D341Med (cell line): ENCODE results near the gene ITSN2.
"Not testable (repeated sequence)": the region's sequence is repeated elsewhere in the genome, so short reads cannot be mapped to it uniquely, and the experiment has no call there.

Experiments used
- DNase-seq: peaks from one replicate; pipeline ENCODE4 v3.0.0; 2012; ENCODE audit warnings: low spot score

Gene ITSN2

GRCh38 chr2:24211408-24211807 lies 148.9 kb downstream of the ITSN2 start:
- no peak for DNase-seq

- no peak for DNase-seq
Observed at GRCh38 chr2:24210723-24211122, 149.6 kb downstream of the ITSN2 start.

GRCh38 chr2:24210106-24210455 lies 150.3 kb downstream of the ITSN2 start:
- DNase-seq, result no peak

GRCh38 chr2:24209389-24210105 lies 150.8 kb downstream of the ITSN2 start:
- no peak for DNase-seq

- DNase-seq, result no peak
Observed at GRCh38 chr2:24208490-24208889, 151.8 kb downstream of the ITSN2 start.

GRCh38 chr2:24207359-24207758 lies 153.0 kb downstream of the ITSN2 start:
- no peak for DNase-seq

- DNase-seq, result no peak
Observed at GRCh38 chr2:24206714-24207113, 153.6 kb downstream of the ITSN2 start.

- peak; percentile 14 for DNase-seq
Observed at GRCh38 chr2:24206242-24206641, 154.1 kb downstream of the ITSN2 start.

- peak; percentile 8 for DNase-seq
Observed at GRCh38 chr2:24205131-24205530, 155.2 kb downstream of the ITSN2 start.

GRCh38 chr2:24204505-24204904 lies 155.8 kb downstream of the ITSN2 start:
- DNase-seq, result no peak

GRCh38 chr2:24203787-24204150 lies 156.6 kb downstream of the ITSN2 start:
- DNase-seq, result no peak

GRCh38 chr2:24203029-24203786 lies 157.1 kb downstream of the ITSN2 start:
- no peak for DNase-seq

- no peak for DNase-seq
Observed at GRCh38 chr2:24200799-24201198, 159.5 kb downstream of the ITSN2 start.

GRCh38 chr2:24199968-24200590 lies 160.3 kb downstream of the ITSN2 start:
- DNase-seq, result no peak

- not testable (repeated sequence) for DNase-seq
Observed at GRCh38 chr2:24197213-24197612, 163.1 kb downstream of the ITSN2 start.

GRCh38 chr2:24191848-24192247 lies 168.5 kb downstream of the ITSN2 start:
- no peak for DNase-seq

GRCh38 chr2:24191156-24191555 lies 169.2 kb downstream of the ITSN2 start:
- DNase-seq, result no peak

GRCh38 chr2:24190503-24190902 lies 169.8 kb downstream of the ITSN2 start:
- DNase-seq, result no peak

GRCh38 chr2:24189551-24189950 lies 170.8 kb downstream of the ITSN2 start:
- no peak for DNase-seq

GRCh38 chr2:24183366-24184069 lies 176.8 kb downstream of the ITSN2 start:
- no peak for DNase-seq

GRCh38 chr2:24182507-24182906 lies 177.8 kb downstream of the ITSN2 start:
- no peak for DNase-seq

- no peak for DNase-seq
Observed at GRCh38 chr2:24181849-24182248, 178.5 kb downstream of the ITSN2 start.

- no peak for DNase-seq
Observed at GRCh38 chr2:24179683-24180082, 180.7 kb downstream of the ITSN2 start.
